ENCODE results near the gene SLC25A6. TPM values are rescaled to one million over a fixed set of nuclear protein-coding genes. Genes with fewer than 3 reads are reported as not detected.

SLC25A6 gene
- total RNA-seq, 1 experiment from 2014 or later: 553 TPM

- H2BK5ac ChIP-seq (ENCODE audit: insufficient read length, low read length): no peak overlapping the region
- H2BK120ac ChIP-seq (ENCODE audit: low read depth, low read length, poor library complexity, severe bottlenecking): no peak overlapping the region
- peaks cover 19 to 57% (median 25%) of the 10 kb centered on the region in 3 experiments for H3K36me3 Mint-ChIP-seq (ENCODE audit: insufficient read depth in 1 of 3, low read depth in 3 of 3)
- no peak overlapping the region for H3K23ac ChIP-seq (ENCODE audit: insufficient read length, low read depth, low read length)
- H3K27me3 ChIP-seq (ENCODE audit: insufficient read depth, low read length): no peaks in the 10 kb centered on the region
- no peak overlapping the region for H3K9ac ChIP-seq (ENCODE audit: extremely low read depth, insufficient read length, low read length)
- H3K14ac ChIP-seq (ENCODE audit: insufficient read depth, low read length): no peak overlapping the region
- H3K27me3 Mint-ChIP-seq (ENCODE audit: low read depth): no peaks in the 10 kb centered on the region
- WGBS (ENCODE audit: extremely low coverage, insufficient read length, low lambda C conversion rate): no CpG with 5 or more reads among the region's 12 CpGs
- H3K4me1 Mint-ChIP-seq: peaks cover 9 to 14% of the 10 kb centered on the region in 2 experiments
- H3K9me3 ChIP-seq (ENCODE audit: control insufficient read depth, low read depth, low read length): no peaks in the 10 kb centered on the region
- DNase-seq: no peak
- H2BK20ac ChIP-seq (ENCODE audit: low read depth, low read length, poor library complexity, severe bottlenecking): no peak overlapping the region
- TF ChIP-seq CTCF (conservative IDR thresholded peaks at IDR 0.05): no peak
- no peak overlapping the region for H3K4me3 Mint-ChIP-seq
- no peak overlapping the region for H3K4ac ChIP-seq (ENCODE audit: low read depth, low read length)
- H3K9me3 Mint-ChIP-seq: no peaks in the 10 kb centered on the region
- H3K23me2 ChIP-seq (ENCODE audit: insufficient read length, low read depth, low read length, poor library complexity, severe bottlenecking): no peaks in the 10 kb centered on the region
- no peak overlapping the region for H4K91ac ChIP-seq (ENCODE audit: insufficient read length, low read depth, low read length)
- H4K8ac ChIP-seq (replicated peaks; ENCODE audit: insufficient read length, low read depth, low read length): no peak overlapping the region
- no peak overlapping the region for H2AK5ac ChIP-seq (ENCODE audit: insufficient read length, low read length)
- peaks cover 2% of the 10 kb centered on the region for H4K20me1 ChIP-seq (ENCODE audit: control insufficient read depth, insufficient read depth, insufficient read length)
- H4K5ac ChIP-seq (ENCODE audit: insufficient read length, low read depth, low read length): no peak overlapping the region
- H3T11ph ChIP-seq (ENCODE audit: low read length): no peak overlapping the region
- no peak overlapping the region for H3K27ac ChIP-seq (ENCODE audit: insufficient read length, low read depth, low read length)
- H3K4me1 ChIP-seq (ENCODE audit: insufficient read depth, low read length): no peaks in the 10 kb centered on the region; the same call in 1 of the 2 replicates
- no peak overlapping the region for H3K56ac ChIP-seq (ENCODE audit: insufficient read length, low read depth, low read length)
- no peak overlapping the region for H2AFZ ChIP-seq (ENCODE audit: low read length)
- no peak overlapping the region for H2BK12ac ChIP-seq (ENCODE audit: insufficient read length, low read depth, low read length)
- no peak overlapping the region for H3K27ac Mint-ChIP-seq
- no peak overlapping the region for H2BK15ac ChIP-seq (ENCODE audit: low read depth, low read length)
- no peak overlapping the region for H3K4me2 ChIP-seq (ENCODE audit: insufficient read depth, insufficient read length, low read length)
- peaks cover 8% of the 10 kb centered on the region for H3K79me1 ChIP-seq (ENCODE audit: insufficient read depth, low read depth, low read length, poor library complexity, severe bottlenecking)
- no peak overlapping the region for H3K18ac ChIP-seq (ENCODE audit: insufficient read length, low read depth, low read length)
- no peaks in the 10 kb centered on the region; the same call in 1 of the 2 replicates for H3K79me2 ChIP-seq (ENCODE audit: insufficient read depth, low read length)
Observed at GRCh38 chrX:1400049-1400448, 8.1 kb upstream of the SLC25A6 start.

All from H9 (cell line).